A673 (cell line): ENCODE data around the gene ATG4D.

Experiments
- EZH2 ChIP-seq: fragments of 200-600 bp; sonication (generic); IDR thresholded peaks from 2 replicates; pipeline ENCODE4 v1.6.1; 2017; ENCODE audit warnings: borderline replicate concordance, low read depth, mild to moderate bottlenecking, mixed read lengths, antibody characterized with exemption, low read length; ENCODE audit not compliant: poor library complexity, severe bottlenecking
- TF ChIP-seq, protein P1 (sequence below): fragments of 300-800, 200-600 bp; sonication (generic); conservative IDR thresholded peaks from 2 replicates; pipeline ENCODE4 v1.5.1; 2017; ENCODE audit warnings: low read depth, mild to moderate bottlenecking, antibody characterized with exemption, low read length, moderate library complexity, mixed read lengths

GRCh38 chr19:10538204-10538983 lies 5.3 kb upstream of the ATG4D start:
- TF ChIP-seq, protein P1, sequence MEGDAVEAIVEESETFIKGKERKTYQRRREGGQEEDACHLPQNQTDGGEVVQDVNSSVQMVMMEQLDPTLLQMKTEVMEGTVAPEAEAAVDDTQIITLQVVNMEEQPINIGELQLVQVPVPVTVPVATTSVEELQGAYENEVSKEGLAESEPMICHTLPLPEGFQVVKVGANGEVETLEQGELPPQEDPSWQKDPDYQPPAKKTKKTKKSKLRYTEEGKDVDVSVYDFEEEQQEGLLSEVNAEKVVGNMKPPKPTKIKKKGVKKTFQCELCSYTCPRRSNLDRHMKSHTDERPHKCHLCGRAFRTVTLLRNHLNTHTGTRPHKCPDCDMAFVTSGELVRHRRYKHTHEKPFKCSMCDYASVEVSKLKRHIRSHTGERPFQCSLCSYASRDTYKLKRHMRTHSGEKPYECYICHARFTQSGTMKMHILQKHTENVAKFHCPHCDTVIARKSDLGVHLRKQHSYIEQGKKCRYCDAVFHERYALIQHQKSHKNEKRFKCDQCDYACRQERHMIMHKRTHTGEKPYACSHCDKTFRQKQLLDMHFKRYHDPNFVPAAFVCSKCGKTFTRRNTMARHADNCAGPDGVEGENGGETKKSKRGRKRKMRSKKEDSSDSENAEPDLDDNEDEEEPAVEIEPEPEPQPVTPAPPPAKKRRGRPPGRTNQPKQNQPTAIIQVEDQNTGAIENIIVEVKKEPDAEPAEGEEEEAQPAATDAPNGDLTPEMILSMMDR: no peak
- no peak for TF ChIP-seq EZH2
